HG03457 (cell line): Measurements from ENCODE around the gene PCDHGA5.
"Not testable (repeated sequence)": the region's sequence is repeated elsewhere in the genome, so short reads cannot be mapped to it uniquely, and the experiment has no call there.

ENCODE experiments used
- ATAC-seq: cut with Tn5 transposase; IDR thresholded peaks from one replicate; pipeline ENCODE4 v1.9.1; 2021; ENCODE audit warnings: moderate number of reproducible peaks; ENCODE audit not compliant: unreplicated experiment

The PCDHGA5 gene

GRCh38 chr5:141349917-141350619 lies 13.9 kb upstream of the PCDHGA5 start, which contains the start of gene PCDHGB1:
PCDHGB1 (plus strand) TSS chr5:141350099; CDS start chr5:141350261, 162 bp downstream.
- ATAC-seq, result no peak

GRCh38 chr5:141351591-141351990 lies 12.4 kb upstream of the PCDHGA5 start:
- ATAC-seq, result no peak

DNA sequence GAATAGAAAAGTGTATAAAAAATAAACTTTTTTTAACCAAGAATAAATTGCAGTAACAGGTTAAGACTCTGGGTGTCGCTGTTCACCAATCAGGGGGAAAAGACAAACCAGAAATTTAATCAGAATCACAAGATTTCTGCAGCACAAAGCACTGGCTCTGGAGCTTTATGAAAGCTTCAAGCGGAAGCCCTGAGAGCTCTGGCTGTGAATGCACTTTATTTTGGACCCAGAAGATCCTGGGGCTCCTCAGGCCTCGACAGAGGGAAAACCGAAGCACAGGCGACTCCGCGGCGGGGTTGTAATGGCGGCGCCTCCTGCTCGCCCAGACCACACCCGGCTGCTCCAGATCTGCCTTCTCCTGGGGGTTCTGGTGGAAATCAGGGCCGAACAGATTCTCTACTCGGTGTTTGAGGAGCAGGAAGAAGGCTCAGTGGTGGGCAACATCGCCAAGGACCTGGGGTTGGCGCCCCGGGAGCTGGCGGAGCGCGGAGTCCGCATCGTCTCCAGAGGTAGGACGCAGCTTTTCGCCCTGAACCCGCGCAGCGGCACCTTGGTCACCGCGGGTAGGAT lies 9.0 kb upstream of the PCDHGA5 start, which contains the start of gene PCDHGA4:
TSS of gene PCDHGA4 (plus strand) at position 122 of the 570 bp plus-strand sequence. CDS start at position 209, 87 bp downstream.
- no peak for ATAC-seq

DNA sequence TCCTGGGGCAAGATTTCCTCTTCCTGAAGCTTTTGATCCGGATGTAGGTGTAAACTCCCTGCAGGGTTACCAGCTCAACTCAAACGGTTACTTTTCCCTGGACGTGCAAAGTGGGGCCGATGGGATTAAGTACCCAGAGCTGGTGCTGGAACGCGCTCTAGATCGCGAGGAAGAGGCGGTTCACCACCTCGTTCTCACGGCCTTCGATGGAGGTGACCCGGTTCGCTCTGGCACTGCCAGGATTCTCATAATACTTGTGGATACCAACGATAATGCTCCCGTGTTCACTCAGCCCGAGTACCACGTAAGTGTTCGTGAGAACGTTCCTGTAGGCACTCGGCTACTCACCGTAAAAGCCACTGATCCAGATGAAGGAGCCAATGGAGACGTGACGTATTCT lies 8.3 kb upstream of the PCDHGA5 start:
- no peak for ATAC-seq

- no peak for ATAC-seq
These were observed 7.8 kb upstream of the PCDHGA5 start for GRCh38 chr5:141356133-141356532.

DNA sequence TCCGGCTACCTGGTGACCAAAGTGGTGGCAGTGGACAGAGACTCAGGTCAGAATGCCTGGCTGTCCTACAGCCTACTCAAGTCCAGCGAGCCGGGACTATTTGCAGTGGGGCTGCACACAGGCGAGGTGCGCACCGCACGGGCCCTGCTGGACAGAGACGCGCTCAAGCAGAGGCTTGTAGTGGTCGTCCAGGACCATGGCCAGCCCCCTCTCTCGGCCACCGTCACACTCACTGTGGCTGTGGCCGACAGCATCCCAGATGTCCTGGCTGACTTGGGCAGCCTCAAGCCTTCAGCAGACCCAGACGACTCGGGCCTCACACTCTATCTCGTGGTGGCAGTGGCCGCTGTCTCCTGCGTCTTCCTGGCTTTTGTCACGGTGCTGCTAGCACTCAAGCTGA lies 7.0 kb upstream of the PCDHGA5 start:
- ATAC-seq, result no peak

DNA sequence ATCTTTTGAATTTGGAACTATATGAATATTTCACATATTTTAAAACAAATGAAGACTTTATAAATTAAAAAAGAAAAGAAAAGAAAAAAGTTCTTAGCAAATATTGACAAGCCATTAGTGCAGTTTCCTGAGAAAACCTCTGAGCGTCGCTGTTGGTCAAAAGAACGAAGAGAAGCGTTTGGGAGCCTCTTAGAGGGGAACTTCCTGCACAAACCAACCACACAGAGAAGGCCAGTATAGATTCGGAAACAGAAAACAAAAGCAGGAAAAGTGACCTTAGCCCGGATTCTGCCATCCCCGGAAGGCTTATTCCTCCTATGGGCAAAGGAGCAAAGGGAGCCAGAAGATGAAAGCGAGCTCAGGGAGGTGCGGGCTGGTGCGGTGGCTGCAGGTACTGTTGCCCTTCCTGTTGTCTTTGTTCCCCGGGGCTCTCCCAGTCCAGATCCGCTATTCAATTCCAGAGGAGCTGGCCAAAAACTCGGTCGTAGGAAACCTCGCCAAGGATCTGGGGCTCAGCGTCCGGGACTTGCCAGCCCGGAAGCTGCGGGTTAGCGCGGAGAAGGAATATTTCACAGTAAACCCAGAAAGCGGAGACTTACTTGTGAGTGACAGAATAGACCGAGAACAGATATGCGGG lies 4.1 kb upstream of the PCDHGA5 start, which contains the start of gene PCDHGB2:
TSS of gene PCDHGB2 (plus strand) at position 205 of the 637 bp plus-strand sequence. CDS start at position 347, 142 bp downstream.
- ATAC-seq, result no peak

DNA sequence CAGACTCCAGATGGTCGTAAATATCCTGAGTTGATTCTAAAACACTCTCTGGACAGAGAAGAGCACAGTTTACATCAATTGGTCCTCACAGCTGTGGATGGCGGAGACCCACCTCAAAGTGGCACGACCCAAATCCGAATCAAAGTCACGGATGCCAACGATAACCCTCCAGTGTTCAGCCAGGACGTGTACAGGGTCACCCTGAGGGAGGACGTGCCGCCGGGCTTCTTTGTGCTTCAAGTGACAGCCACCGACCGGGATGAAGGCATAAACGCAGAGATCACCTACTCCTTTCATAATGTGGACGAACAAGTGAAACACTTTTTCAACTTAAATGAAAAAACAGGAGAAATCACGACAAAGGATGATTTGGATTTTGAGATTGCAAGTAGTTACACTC lies 3.3 kb upstream of the PCDHGA5 start:
- ATAC-seq, result no peak

- ATAC-seq, result no peak
These were observed 1.2 kb upstream of the PCDHGA5 start for GRCh38 chr5:141362719-141363118.

DNA sequence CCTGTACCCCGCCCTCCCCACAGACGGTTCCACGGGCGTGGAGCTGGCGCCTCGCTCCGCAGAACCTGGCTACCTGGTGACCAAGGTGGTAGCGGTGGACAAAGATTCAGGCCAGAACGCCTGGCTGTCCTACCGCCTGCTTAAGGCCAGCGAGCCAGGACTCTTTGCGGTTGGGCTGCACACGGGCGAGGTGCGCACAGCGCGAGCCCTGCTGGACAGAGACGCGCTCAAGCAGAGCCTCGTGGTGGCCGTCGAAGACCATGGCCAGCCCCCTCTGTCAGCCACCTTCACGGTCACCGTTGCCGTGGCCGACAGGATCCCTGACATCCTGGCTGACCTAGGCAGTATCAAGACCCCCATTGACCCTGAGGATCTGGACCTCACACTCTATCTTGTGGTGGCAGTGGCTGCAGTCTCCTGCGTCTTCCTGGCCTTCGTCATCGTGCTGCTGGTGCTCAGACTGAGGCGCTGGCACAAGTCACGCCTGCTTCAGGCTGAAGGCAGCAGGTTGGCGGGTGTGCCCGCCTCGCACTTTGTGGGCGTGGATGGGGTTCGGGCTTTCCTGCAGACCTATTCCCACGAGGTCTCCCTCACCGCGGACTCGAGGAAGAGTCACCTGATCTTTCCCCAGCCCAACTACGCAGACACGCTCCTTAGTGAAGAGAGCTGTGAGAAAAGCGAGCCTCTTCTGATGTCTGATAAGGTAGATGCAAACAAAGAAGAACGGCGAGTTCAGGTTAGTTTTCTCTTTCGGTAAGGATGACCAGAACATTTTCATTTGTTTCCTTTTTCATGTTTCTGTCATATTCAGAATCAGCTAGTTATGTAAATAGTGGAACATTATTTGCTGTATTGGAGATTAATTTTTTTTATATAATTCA lies 2.3 kb downstream of the PCDHGA5 start:
- ATAC-seq, result no peak

DNA sequence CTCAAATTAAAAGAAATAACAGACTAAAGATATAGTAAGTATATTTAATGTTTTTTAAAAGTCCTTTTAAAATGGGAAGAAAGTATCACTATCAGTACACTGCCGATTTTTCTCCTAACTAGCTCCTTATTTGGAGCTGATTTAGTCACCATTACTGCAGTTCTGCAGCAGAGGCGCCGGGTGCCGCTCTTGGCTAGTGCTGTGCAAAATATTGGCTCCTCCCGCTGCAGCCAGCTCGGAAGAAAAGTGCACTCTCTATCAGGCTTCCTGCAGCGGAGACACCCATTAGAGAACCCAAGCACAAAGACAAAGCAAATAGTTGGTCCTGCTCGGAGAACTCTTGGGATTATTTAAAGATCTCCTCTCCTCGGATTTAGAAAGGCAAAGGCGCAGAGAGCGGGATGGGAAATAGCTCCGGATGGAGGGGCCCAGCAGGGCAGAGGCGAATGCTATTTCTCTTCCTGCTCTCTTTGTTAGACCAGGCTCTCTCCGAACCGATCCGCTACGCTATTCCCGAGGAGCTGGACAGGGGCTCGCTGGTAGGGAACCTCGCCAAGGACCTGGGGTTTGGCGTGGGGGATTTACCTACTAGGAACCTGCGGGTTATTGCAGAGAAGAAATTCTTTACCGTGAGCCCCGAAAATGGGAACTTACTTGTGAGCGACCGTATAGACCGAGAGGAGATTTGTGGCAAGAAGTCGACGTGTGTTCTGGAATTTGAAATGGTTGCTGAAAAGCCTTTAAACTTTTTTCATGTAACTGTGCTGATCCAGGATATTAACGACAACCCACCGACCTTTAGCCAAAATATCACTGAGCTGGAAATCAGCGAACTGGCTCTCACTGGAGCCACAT lies 6.3 kb downstream of the PCDHGA5 start, which contains the start of gene PCDHGB3:
TSS of gene PCDHGB3 (plus strand) at position 249 of the 855 bp plus-strand sequence. CDS start at position 402, 153 bp downstream.
- ATAC-seq, result peak; percentile 59

DNA sequence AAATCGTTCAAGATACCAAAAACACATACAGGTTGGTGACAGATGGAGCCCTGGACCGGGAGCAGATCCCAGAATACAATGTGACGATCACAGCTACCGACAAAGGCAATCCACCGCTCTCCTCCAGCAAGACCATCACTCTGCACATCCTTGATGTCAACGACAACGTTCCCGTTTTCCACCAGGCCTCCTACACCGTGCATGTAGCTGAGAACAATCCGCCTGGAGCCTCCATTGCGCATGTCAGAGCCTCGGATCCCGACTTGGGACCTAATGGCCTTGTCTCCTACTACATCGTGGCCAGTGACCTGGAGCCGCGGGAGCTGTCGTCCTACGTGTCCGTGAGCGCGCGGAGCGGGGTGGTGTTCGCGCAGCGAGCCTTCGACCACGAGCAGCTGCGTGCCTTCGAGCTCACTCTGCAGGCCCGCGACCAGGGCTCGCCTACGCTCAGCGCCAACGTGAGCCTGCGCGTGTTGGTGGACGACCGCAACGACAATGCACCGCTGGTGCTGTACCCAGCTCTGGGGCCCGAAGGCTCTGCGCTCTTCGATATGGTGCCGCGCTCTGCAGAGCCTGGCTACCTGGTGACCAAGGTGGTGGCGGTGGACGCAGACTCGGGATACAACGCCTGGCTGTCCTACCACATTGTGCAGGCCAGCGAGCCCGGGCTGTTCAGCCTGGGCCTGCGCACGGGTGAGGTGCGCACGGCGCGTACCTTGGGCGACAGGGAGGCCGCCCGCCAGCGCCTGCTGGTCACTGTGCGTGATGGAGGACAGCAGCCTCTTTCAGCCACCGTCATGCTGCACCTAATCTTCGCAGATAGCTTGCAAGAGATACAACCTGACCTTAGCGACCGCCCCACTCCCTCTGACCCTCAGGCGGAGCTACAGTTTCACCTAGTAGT lies 7.9 kb downstream of the PCDHGA5 start:
- no peak for ATAC-seq

DNA sequence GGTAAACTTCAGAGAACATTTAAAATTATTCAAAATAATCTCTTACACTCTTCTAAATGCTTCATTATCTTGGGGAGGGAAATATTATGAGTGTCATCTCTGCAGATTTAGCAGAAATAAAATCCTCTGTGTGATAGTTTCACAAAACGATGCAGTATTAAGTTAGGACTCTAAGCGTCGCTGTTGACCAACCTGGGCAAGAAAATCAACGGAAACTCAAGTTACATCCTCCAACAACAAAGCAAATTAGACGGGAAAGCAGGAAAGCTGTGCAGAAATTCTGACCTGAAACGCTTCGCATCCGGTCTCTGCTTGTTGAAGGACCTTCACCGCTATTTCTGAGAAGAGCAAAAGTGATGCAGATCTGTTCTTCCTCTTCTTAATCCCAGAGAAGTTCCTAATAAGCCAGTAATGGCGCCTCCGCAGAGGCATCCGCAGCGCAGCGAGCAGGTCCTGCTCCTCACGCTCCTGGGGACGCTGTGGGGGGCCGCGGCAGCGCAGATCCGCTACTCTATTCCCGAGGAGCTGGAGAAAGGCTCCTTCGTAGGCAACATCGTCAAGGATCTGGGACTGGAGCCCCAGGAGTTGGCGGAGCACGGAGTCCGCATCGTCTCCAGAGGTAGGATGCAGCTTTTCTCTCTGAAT lies 9.8 kb downstream of the PCDHGA5 start, which contains the start of gene PCDHGA6:
TSS of gene PCDHGA6 (plus strand) at position 219 of the 645 bp plus-strand sequence. CDS start at position 412, 193 bp downstream.
- no peak for ATAC-seq

DNA sequence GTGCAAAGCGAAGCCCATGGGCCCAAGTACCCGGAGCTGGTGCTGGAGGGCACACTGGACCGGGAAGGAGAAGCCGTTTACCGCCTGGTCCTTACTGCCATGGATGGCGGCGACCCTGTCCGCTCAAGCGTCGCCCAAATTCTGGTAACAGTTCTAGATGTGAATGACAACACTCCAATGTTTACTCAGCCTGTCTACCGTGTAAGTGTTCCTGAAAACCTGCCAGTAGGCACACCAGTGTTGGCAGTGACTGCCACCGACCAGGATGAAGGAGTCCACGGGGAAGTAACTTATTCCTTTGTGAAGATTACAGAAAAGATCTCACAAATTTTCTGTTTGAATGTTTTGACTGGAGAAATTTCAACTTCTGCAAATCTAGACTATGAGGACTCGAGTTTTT lies 10.7 kb downstream of the PCDHGA5 start:
- no peak for ATAC-seq

- ATAC-seq, result not testable (repeated sequence)
These were observed 11.6 kb downstream of the PCDHGA5 start for GRCh38 chr5:141375444-141376155.

GRCh38 chr5:141382469-141383294 lies 18.7 kb downstream of the PCDHGA5 start, which contains the start of gene PCDHGA7:
PCDHGA7 (plus strand) TSS chr5:141382742; CDS start chr5:141382900, 158 bp downstream.
- ATAC-seq, result no peak

DNA sequence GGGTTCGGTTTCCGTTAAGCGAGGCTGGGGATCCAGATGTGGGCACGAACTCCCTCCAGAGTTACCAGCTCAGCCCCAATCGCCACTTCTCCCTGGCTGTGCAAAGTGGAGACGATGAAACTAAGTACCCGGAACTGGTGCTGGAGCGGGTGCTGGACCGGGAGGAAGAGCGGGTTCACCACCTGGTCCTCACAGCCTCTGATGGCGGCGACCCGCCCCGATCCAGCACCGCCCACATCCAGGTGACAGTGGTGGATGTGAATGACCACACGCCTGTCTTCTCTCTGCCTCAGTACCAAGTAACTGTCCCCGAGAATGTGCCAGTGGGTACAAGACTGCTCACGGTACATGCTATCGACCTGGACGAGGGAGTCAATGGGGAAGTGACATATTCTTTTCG lies 19.4 kb downstream of the PCDHGA5 start:
- no peak for ATAC-seq
